SIG-M5 treated with dmso at 0.1 percent for 504 hours (cell line): ENCODE results near the gene EIF4ENIF1.
A peak's percentile ranks its signal among the peaks of the same experiment; 100 is the strongest.
"Not testable (repeated sequence)": the region's sequence is repeated elsewhere in the genome, so short reads cannot be mapped to it uniquely, and the experiment has no call there.

Experiments used
- DNase-seq: peaks from one replicate; lab custom pipeline; 2025; ENCODE audit not compliant: unreplicated experiment; lab: John Stamatoyannopoulos, UW

The EIF4ENIF1 gene, protein sequence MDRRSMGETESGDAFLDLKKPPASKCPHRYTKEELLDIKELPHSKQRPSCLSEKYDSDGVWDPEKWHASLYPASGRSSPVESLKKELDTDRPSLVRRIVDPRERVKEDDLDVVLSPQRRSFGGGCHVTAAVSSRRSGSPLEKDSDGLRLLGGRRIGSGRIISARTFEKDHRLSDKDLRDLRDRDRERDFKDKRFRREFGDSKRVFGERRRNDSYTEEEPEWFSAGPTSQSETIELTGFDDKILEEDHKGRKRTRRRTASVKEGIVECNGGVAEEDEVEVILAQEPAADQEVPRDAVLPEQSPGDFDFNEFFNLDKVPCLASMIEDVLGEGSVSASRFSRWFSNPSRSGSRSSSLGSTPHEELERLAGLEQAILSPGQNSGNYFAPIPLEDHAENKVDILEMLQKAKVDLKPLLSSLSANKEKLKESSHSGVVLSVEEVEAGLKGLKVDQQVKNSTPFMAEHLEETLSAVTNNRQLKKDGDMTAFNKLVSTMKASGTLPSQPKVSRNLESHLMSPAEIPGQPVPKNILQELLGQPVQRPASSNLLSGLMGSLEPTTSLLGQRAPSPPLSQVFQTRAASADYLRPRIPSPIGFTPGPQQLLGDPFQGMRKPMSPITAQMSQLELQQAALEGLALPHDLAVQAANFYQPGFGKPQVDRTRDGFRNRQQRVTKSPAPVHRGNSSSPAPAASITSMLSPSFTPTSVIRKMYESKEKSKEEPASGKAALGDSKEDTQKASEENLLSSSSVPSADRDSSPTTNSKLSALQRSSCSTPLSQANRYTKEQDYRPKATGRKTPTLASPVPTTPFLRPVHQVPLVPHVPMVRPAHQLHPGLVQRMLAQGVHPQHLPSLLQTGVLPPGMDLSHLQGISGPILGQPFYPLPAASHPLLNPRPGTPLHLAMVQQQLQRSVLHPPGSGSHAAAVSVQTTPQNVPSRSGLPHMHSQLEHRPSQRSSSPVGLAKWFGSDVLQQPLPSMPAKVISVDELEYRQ

GRCh38 chr22:31489632-31490495 is at the start of gene EIF4ENIF1:
TSS of gene EIF4ENIF1 (minus strand) at chr22:31489842. CDS start at chr22:31488718, 1,124 bp downstream.
- DNase-seq: peak; percentile 75

- no peak for DNase-seq
Observed at GRCh38 chr22:31538815-31539214, 49.2 kb upstream of the EIF4ENIF1 start.

GRCh38 chr22:31537019-31537535 is 47.4 kb upstream of the EIF4ENIF1 start:
- no peak for DNase-seq

GRCh38 chr22:31533374-31533773 is 43.7 kb upstream of the EIF4ENIF1 start:
- no peak for DNase-seq

DNA sequence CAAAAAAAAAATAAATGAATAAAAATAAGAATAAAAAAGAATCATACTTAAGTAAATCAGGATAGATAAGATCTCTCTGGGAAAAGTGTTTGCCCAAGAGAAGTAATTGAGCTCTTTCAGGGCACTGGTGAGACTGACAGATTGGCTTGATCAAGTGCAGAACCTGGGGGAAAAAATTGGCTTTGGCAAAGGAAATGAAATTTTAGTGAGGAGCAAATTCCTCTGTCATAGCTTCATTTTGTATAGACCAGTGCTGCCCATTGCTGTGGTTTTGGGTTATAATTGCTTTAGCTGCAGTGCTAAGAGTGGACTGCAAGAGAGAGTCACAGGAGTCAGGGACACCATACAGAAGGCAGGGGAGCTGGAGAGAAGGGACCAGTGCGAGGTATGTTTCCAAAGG is 42.4 kb upstream of the EIF4ENIF1 start:
- DNase-seq: no peak

- no peak for DNase-seq
Observed at GRCh38 chr22:31530823-31531195, 41.2 kb upstream of the EIF4ENIF1 start.

DNA sequence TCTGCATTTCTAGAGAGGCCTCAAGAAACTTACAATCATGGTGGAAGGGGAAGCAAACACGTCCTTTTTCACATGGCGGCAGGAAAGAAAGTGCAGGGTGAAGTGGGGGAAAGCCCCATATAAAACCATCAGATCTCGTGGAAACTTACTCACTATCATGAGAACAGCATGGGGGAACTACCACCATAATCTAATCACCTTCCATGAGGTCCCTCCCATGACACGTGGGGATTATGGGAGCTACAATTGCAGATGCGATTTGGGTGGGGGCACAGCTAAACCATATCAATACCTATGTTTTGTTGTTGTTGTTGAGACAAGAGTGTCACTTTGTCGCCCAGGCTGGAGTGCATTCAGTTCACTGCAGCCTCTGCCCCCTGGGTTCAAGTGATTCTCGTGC is 36.6 kb upstream of the EIF4ENIF1 start:
- no peak for DNase-seq

DNA sequence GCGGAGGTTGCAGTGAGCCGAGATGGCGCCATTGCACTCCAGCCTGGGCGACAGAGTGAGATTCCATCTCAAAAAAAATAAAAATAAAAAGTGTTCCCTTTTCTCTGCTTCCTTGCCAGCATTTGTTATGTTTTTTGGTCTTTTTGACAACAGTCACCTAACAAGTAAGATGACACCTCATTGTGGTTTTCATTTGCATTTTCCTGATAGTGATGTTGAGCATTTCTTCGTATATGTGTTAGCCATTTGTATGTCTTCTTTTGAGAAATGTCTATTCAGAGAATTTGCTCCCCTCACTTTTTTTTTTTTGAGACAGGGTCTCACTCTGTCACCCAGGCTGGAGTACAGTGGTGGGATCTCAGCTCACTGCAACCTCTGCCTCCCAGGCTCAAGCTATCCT is 34.5 kb upstream of the EIF4ENIF1 start:
- not testable (repeated sequence) for DNase-seq

DNA sequence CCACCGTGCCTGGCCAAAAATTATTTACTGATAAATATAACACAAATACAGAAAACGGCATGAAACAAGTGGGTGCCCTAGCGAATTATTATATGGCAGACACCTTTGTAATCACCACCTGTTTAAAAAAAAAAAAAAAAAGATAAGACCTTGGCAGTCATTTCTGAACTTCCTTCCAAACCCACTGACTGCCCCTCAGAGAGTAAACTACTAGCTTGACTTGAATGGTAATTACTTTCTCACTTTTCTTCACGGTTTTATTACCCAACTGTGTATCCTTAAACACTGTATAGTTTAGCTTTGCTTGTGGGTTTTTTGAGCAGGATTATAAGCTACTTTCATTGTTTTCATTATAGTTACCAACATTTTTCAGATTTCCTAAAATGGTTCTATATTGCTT is 30.4 kb upstream of the EIF4ENIF1 start:
- no peak for DNase-seq

DNA sequence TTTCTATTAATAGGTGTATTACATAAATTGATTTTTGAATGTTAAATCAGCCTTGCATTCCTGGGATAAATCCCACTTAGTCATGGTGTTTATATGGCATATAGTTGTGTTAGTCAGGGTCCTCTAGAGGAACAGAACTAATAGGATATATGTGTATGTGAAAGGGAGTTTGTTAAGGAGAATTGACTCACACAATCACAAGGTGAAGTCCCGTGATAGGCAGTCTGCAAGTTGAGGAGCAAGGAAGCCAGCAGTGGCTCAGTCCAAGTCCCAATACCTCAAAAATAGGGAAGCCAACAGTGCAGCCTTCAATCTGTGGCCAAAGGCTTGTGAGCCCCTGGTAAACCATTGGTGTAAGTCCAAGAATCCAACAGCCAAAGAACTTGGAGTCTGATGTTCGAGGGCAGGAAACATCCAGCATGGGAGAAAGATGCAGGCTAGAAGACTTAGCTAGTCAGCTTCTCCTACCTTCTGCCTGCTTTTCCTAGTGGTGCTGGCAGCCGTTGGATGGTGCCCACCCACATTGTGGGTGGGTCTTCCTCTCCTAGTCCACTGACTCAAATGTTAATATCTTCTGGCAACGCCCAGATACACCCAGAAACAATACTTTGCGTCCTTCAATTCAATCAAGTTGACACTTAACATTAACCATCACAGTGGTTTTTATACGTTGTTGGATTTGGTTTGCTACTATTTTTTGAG is 19.6 kb upstream of the EIF4ENIF1 start:
- no peak for DNase-seq

DNA sequence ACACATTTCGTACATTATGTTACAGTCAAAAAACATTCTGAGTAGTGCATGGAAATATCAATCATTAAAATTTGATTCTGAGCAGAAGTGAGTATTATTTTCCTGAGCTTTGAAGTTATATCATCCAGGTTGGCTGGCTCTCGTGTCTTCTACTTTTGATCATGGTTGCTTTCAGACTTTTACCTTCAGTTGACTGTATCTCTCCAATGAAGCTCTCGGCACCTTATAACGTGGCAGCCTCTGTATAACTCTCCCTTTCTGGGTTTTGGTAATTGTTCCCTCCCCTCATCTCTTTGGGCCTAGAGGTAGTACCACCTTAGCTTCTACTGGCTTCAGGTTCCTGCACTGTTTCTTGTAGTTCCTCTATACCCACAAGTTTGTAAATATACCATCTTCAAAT is 18.9 kb upstream of the EIF4ENIF1 start:
- DNase-seq: no peak

DNA sequence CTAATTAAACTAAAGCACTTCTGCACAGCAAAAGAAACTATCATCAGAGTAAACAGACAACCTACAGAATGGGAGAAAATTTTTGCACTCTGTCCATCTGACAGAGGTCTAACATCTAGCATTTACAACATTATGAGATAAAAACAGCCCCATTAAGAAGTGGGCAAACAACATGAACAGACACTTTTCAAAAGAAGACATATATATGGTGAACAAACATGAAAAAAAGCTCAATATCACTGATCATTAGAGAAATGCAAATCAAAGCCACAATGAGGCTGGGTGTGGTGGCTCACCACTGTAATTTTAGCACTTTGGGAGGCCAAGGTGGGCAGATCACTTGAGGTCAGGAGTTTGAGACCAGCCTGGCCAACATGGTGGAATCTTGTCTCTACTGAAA is 17.9 kb upstream of the EIF4ENIF1 start:
- not testable (repeated sequence) for DNase-seq

DNA sequence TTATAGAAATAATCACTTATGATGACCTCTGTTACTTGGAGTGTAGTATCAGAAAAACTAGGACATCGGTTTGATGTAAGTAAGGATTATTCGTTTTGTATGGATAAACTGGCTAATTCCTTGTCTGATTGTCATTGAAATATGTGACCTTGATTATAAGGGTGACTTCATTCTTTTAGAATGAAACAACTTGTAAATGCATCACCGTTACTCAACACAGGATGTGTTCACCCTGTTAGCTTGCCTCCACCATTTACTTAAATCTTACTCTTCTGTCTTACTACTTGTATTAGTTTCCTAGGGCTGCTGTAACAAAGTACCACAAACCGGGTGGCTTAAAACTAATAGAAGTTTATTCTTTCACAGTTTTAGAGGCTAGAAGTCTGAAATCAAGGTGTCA is 14.6 kb upstream of the EIF4ENIF1 start:
- DNase-seq: no peak

DNA sequence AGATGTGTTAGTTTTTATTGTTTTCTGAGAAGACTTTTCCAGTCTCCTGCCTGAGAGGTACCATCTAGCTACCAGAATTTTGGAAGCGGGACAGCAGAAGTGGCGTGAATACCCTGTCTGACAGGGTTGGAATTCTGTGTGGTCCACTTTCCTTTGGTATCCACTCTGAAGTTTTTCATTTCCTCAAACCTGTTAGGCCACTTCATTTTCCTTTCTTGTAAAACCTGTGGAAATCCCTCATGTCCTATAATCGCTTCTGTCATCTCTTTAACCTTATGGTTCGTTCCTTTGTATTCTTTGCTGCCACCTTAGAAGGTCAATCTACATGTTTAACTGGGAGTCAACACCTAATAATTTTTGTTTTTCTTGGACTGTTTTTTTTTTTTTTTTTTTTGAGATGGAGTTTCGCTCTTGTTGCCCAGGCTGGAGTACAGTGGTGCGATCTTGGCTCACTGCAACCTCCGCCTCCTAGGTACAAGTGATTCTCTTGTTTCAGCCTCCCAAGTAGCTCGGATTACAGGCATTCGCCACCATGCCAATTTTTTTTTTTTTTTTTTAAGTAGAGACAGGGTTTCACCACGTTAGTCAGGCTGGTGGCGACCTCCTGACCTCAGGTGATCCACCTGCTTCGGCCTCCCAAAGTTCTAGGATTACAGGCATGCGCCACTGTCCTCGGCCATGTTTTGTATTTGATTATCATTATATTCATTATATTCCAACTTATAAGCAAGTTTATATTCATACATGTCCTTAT is 13.7 kb upstream of the EIF4ENIF1 start:
- DNase-seq: no peak

DNA sequence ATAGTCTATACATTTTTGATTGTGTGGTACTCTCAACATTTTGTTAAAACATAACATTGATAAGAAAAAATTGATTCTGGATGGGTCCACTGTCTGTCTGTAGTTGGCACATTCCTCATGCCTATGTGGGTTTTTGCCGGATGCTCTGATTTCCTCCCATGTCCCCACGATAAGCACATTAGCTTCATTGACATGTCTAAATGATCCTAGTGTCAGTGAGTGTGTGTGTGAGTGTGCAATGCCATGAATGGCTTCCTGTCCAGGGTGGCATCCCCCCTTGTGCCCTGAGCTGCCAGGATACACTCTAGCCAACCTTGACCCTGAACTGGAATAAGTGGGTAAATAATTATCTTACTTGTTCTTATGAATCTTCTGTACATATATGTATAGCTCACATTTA is 12.1 kb upstream of the EIF4ENIF1 start:
- DNase-seq: no peak

DNA sequence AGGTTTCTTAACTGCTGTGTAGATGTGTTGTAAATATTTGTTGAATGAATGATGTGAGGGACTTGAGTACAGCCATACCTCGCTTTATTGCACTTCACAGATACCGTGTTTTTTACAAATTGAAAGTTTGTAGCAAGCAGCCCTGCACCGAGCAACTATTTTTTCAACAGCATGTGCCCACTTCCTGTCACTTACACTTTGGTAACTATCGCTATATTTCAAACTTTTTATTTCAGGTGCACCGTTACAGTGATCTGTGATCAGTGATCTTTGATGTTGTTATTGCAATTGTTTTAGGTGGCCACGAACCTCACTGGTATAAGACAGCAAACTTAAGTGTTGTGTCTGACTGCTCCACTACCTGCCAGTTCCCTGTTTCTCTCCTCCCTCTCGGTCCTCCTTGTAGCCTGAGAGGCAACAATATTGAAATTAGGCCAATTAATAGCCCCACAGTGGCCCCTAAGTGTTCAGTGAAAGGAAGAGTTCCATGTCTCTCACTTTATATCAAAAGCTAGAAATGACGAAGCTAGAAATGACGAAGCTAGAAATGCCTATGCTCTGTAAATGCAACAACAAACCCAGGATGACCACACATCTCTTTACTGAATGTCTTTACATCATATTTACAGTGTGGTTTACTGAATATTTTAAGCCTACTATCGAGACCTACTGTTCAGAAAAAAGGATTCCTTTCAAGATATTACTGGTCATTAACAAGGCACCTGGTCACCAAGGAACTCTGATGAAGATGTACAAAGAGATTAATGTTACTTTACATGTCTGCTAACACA is 7.7 kb upstream of the EIF4ENIF1 start:
- DNase-seq: no peak

DNA sequence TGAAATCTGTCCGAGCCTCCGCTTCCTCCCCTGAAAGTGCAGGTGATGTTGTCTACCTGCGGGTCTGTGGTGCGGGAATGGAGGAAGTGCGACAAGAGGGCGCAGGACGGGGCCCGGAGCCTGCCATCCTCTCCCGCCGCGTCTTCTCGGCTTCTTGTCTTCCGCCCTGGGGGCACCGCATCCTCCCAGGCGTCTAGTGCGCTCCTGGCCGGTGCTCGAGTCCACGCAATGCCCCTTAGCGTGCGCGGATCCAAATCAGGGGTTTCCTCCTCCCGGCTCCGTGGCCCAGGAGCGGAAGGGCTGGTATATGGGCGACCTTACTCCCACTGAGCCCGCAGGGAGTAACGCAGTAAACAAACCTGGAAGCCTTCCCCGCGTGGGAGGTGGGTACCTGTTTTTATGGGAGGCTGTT is 7.1 kb upstream of the EIF4ENIF1 start:
- peak; percentile 25 for DNase-seq

DNA sequence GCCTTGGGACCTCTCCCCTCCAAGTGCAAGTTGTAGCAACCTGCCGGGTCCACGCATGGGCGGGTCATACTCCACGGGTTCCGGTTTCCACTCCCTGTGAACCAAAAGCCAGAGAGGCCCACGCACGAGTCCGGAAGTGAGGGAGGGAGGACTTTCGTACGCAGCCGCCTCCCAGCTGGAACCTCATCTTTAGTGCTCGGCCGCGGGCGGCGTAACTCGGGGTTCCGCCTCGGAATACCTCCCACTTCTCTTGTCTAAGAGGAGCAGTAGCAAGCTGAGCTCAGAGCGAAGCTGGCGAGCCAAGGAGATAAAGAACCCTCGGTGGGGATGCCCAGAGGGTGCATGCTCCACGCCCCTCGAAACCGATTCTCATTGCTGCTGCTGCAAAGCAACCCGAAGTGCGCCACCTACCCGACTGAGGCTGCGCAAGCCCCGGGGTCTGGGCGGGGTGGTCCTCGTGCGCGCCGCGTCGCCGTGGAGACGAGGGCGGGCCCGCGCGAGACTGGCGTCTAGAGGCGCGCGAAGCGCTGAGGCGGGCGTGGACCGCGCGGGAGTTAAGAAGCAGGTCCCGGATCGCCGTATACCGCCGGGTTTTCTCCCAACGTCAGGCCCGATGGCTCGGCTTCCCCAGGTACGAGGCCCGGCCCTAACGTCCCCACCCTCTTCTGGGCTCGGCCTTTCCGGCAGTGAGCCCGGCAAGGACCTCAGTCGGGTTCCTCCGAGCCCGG is 6.5 kb upstream of the EIF4ENIF1 start, which contains the start of gene SFI1:
SFI1 (plus strand) TSS at position 530 of the 728 bp plus-strand sequence. CDS start 11,749 bp downstream, outside the sequence.
- peak; percentile 89 for DNase-seq
